Measurements from ENCODE around the gene MACROD2. TPM values are rescaled to one million over a fixed set of nuclear protein-coding genes. Genes with fewer than 3 reads are reported as not detected.

Gene MACROD2
- total RNA-seq, 1 experiment from 2014 or later = 1.4 TPM

GRCh38 chr20:14937846-14938245 lies 942.5 kb downstream of the MACROD2 start:
- no TSS peak for BruUV-seq (replicated peaks)
- POLR2A ChIA-PET (ENCODE audit: low non-redundant PET) = no interaction called here
- no peak for DNase-seq (ENCODE audit: low spot score)
- Histone ChIP-seq H3K27me3 (replicated peaks; ENCODE audit: insufficient read depth, low read depth, low read length, poor library complexity) (no peaks in the 10 kb centered on the region), H3K9me3 (ENCODE audit: low read depth, low read length, poor library complexity, severe bottlenecking) (peaks cover 14% of the 10 kb centered on the region), H3K4me1 (ENCODE audit: insufficient read depth, low read length, poor library complexity, severe bottlenecking) (no peaks in the 10 kb centered on the region), H3K4me3 (ENCODE audit: low read depth, low read length, poor library complexity, severe bottlenecking) (no peak overlapping the region), H3K36me3 (ENCODE audit: insufficient read depth, low read length, poor library complexity, severe bottlenecking) (no peaks in the 10 kb centered on the region), H3K27ac (ENCODE audit: low read depth, low read length, poor library complexity, severe bottlenecking) (no peak overlapping the region)
- intact Hi-C loops (cut with micrococcal nuclease; ENCODE audit: unreplicated experiment) = no loop called here
- CTCF ChIA-PET = no interaction called here
- TF ChIP-seq CTCF (conservative IDR thresholded peaks at IDR 0.05; ENCODE audit: low read depth, low read length) (no peak), EZH2 (IDR thresholded peaks at IDR 0.05; ENCODE audit: borderline replicate concordance, low read depth, low read length, poor library complexity, severe bottlenecking) (no peak)

- Histone ChIP-seq H3K4me3 (ENCODE audit: low read depth, low read length, poor library complexity, severe bottlenecking) (no peak overlapping the region), H3K27me3 (replicated peaks; ENCODE audit: insufficient read depth, low read depth, low read length, poor library complexity) (no peaks in the 10 kb centered on the region), H3K27ac (ENCODE audit: low read depth, low read length, poor library complexity, severe bottlenecking) (no peak overlapping the region), H3K4me1 (ENCODE audit: insufficient read depth, low read length, poor library complexity, severe bottlenecking) (no peaks in the 10 kb centered on the region), H3K36me3 (ENCODE audit: insufficient read depth, low read length, poor library complexity, severe bottlenecking) (no peaks in the 10 kb centered on the region), H3K9me3 (ENCODE audit: low read depth, low read length, poor library complexity, severe bottlenecking) (peaks cover 14% of the 10 kb centered on the region)
- DNase-seq (ENCODE audit: low spot score) = no peak
- TF ChIP-seq EZH2 (IDR thresholded peaks at IDR 0.05; ENCODE audit: borderline replicate concordance, low read depth, low read length, poor library complexity, severe bottlenecking) (no peak), CTCF (conservative IDR thresholded peaks at IDR 0.05; ENCODE audit: low read depth, low read length) (no peak)
- ChIA-PET POLR2A (ENCODE audit: low non-redundant PET) (no interaction called here), CTCF (no interaction called here)
- intact Hi-C loops (cut with micrococcal nuclease; ENCODE audit: unreplicated experiment) = no loop called here
- BruUV-seq (replicated peaks) = no TSS peak
These were observed 952.2 kb downstream of the MACROD2 start for GRCh38 chr20:14947536-14947935.

DNA sequence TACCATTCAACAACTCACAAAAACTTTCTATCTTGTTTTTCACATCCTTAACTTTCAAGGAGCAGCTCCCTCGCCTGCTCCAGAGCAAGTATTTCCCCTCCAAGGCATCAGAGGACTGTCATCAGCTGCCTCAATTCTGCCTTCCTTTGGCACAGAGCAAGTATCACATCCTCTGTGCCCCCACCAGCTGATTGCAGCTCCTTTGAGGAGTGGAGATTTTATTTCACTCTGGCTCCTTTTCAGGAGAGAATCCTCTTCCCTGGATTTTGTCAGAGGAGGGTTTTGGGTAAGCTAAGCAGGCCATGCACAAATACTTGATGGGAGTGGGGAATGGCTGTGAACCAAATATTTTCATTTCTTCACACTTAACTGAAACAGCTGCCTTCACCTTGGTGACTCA lies 952.6 kb downstream of the MACROD2 start:
- no TSS peak for BruUV-seq (replicated peaks)
- ChIA-PET CTCF (no interaction called here), POLR2A (ENCODE audit: low non-redundant PET) (no interaction called here)
- no peak overlapping the region for H3K4me3 ChIP-seq (ENCODE audit: low read depth, low read length, poor library complexity, severe bottlenecking)
- DNase-seq (ENCODE audit: low spot score) = no peak
- no peaks in the 10 kb centered on the region for H3K4me1 ChIP-seq (ENCODE audit: insufficient read depth, low read length, poor library complexity, severe bottlenecking)
- intact Hi-C loops (cut with micrococcal nuclease; ENCODE audit: unreplicated experiment) = no loop called here
- no peaks in the 10 kb centered on the region for H3K36me3 ChIP-seq (ENCODE audit: insufficient read depth, low read length, poor library complexity, severe bottlenecking)
- TF ChIP-seq CTCF (conservative IDR thresholded peaks at IDR 0.05; ENCODE audit: low read depth, low read length) = no peak
- no peak for TF ChIP-seq EZH2 (IDR thresholded peaks at IDR 0.05; ENCODE audit: borderline replicate concordance, low read depth, low read length, poor library complexity, severe bottlenecking)
- peaks cover 14% of the 10 kb centered on the region for H3K9me3 ChIP-seq (ENCODE audit: low read depth, low read length, poor library complexity, severe bottlenecking)
- no peaks in the 10 kb centered on the region for H3K27me3 ChIP-seq (replicated peaks; ENCODE audit: insufficient read depth, low read depth, low read length, poor library complexity)
- H3K27ac ChIP-seq (ENCODE audit: low read depth, low read length, poor library complexity, severe bottlenecking) = no peak overlapping the region
